Tibial nerve (tissue), 4 donors: ENCODE results near the gene RPS6KA2. TPM values are rescaled to one million over a fixed set of nuclear protein-coding genes. Genes with fewer than 3 reads are reported as not detected.
"Not testable (repeated sequence)": the region's sequence is repeated elsewhere in the genome, so short reads cannot be mapped to it uniquely, and the experiment has no call there.

Experiments
- DNase-seq, 2 donors: peaks; one replicate each; pipeline ENCODE4 v3.0.0-alpha.2; 2019; ENCODE audit warnings: low spot score in 2 of 2
- H3K27ac ChIP-seq, 4 donors: fragments of 200-600 bp; sonication (generic) in 3 of 4; one replicate each; pipeline ENCODE4 v1.5.1; 2017 to 2019; ENCODE audit warnings: mild to moderate bottlenecking in 1 of 4
- H3K27me3 ChIP-seq, 2 donors: fragments of 200-600 bp; sonication (generic) in 1 of 2; one replicate each; pipeline versions ENCODE4 v1.5.1 to v1.6.0; 2017 to 2019
- H3K36me3 ChIP-seq, 3 donors: fragments of 200-600 bp; sonication (generic); one replicate each; pipeline ENCODE4 v1.5.1; 2018 to 2019
- H3K4me1 ChIP-seq, 4 donors: fragments of 200-600 bp; sonication (generic) in 3 of 4; one replicate each; pipeline ENCODE4 v1.5.1; 2017 to 2019
- H3K4me3 ChIP-seq, 4 donors: fragments of 200-600 bp; sonication (generic) in 3 of 4; one replicate each; pipeline ENCODE4 v1.5.1; 2017 to 2019; ENCODE audit warnings: mild to moderate bottlenecking in 1 of 4, moderate library complexity in 1 of 4
- H3K9me3 ChIP-seq, 4 donors: fragments of 200-600 bp; sonication (generic) in 3 of 4; one replicate each; pipeline ENCODE4 v1.5.1; 2017 to 2019
- CTCF ChIP-seq, 5 experiments: fragments of 200-600 bp in 3 of 5; fragments of 450-650 bp in 2 of 5; sonication (generic) in 3 of 5; IDR thresholded peaks; one replicate each; pipeline ENCODE4 v1.5.1; 2016 to 2019; ENCODE audit warnings: antibody characterized with exemption in 5 of 5, mild to moderate bottlenecking in 3 of 5, moderate library complexity in 2 of 5
- EP300 ChIP-seq, 2 donors: sonication (generic); formaldehyde crosslinking; IDR thresholded peaks; one replicate each; pipeline ENCODE4 v1.6.1; 2017; ENCODE audit warnings: antibody characterized with exemption in 2 of 2, mild to moderate bottlenecking in 1 of 2
- POLR2A ChIP-seq, 2 donors: fragments of 450-650 bp; IDR thresholded peaks; one replicate each; pipeline ENCODE4 v1.6.1; 2017; ENCODE audit warnings: antibody characterized with exemption in 2 of 2, mild to moderate bottlenecking in 2 of 2, moderate library complexity in 2 of 2
- WGBS, 2 donors: methylation state at CpG; one replicate each; pipeline ENCODE4 v1.1.5; 2018; 5-methylcytosine and 5-hydroxymethylcytosine counted together
- total RNA-seq, 4 donors: library from RNA; depleted of rRNA; stranded (reverse); fragments of >200 nt; gene quantifications; one replicate each; pipeline ENCODE4 v1.1.0, GENCODE V29; 2016

The RPS6KA2 gene
- total RNA-seq, 4 donors from 2014 or later = 89.6 to 153 (median 103) TPM

- H3K27ac ChIP-seq = peak overlapping the region in 1 of 4 donors; percentile 1
- DNase-seq = no peak
- H3K9me3 ChIP-seq = no peaks in the 10 kb centered on the region
- H3K4me3 ChIP-seq = no peak overlapping the region
- H3K27me3 ChIP-seq = no peaks in the 10 kb centered on the region
- WGBS, 2 donors = 75 to 77% methylated on average over 6 of the region's 6 CpGs
- H3K36me3 ChIP-seq = peaks cover 0 to 57% (median 0%) of the 10 kb centered on the region in 3 donors
- H3K4me1 ChIP-seq = peaks cover 0 to 8% (median under 1%) of the 10 kb centered on the region in 4 donors
- TF ChIP-seq CTCF (IDR thresholded peaks at IDR 0.05) (no peak), EP300 (IDR thresholded peaks at IDR 0.05) (no peak), POLR2A (IDR thresholded peaks at IDR 0.05) (no peak)
Observed at GRCh38 chr6:166365806-166366205, 261.2 kb downstream of the RPS6KA2 start.

GRCh38 chr6:166365221-166365620, 261.8 kb downstream of the RPS6KA2 start:
- Histone ChIP-seq H3K4me1 (peaks cover 0 to 13% (median 3%) of the 10 kb centered on the region in 4 donors), H3K27ac (peak overlapping the region in 1 of 4 donors; percentile 1), H3K4me3 (no peak overlapping the region), H3K27me3 (no peaks in the 10 kb centered on the region), H3K9me3 (no peaks in the 10 kb centered on the region), H3K36me3 (peaks cover 0 to 54% (median 0%) of the 10 kb centered on the region in 3 donors)
- TF ChIP-seq CTCF (IDR thresholded peaks at IDR 0.05) (no peak), EP300 (IDR thresholded peaks at IDR 0.05) (no peak), POLR2A (IDR thresholded peaks at IDR 0.05) (no peak)
- DNase-seq = no peak
- 36 to 37% methylated on average over 2 of the region's 2 CpGs for WGBS, 2 donors

GRCh38 chr6:166364456-166364855, 262.6 kb downstream of the RPS6KA2 start:
- no peak for DNase-seq
- TF ChIP-seq CTCF (IDR thresholded peaks at IDR 0.05) = no peak
- no peak for TF ChIP-seq EP300 (IDR thresholded peaks at IDR 0.05)
- no peak for TF ChIP-seq POLR2A (IDR thresholded peaks at IDR 0.05)
- H3K9me3 ChIP-seq = no peaks in the 10 kb centered on the region
- H3K4me1 ChIP-seq = peaks cover 0 to 13% (median 4%) of the 10 kb centered on the region in 4 donors
- H3K4me3 ChIP-seq = no peak overlapping the region
- H3K27ac ChIP-seq = peak overlapping the region in 1 of 4 donors; percentile 41
- peaks cover 0 to 54% (median 0%) of the 10 kb centered on the region in 3 donors for H3K36me3 ChIP-seq
- whole genome bisulfite sequencing, 2 donors = 62 to 77% methylated on average over 7 of the region's 7 CpGs
- H3K27me3 ChIP-seq = no peaks in the 10 kb centered on the region

- not testable (repeated sequence) for DNase-seq, H3K27ac ChIP-seq
- WGBS, 2 donors = 92 to 97% methylated on average over 4 of the region's 4 CpGs
Observed at GRCh38 chr6:166362427-166362826, 264.6 kb downstream of the RPS6KA2 start.

GRCh38 chr6:166361077-166361429, 266.0 kb downstream of the RPS6KA2 start:
- Histone ChIP-seq H3K36me3 (peaks cover 0 to 32% (median 0%) of the 10 kb centered on the region in 3 donors), H3K4me1 (peaks cover 0 to 13% (median 4%) of the 10 kb centered on the region in 4 donors), H3K4me3 (no peak overlapping the region), H3K9me3 (no peaks in the 10 kb centered on the region), H3K27me3 (no peaks in the 10 kb centered on the region), H3K27ac (peak overlapping the region in 2 of 4 donors; percentile 22 to 69)
- WGBS, 2 donors = 31 to 35% methylated on average over 3 of the region's 3 CpGs
- TF ChIP-seq EP300 (IDR thresholded peaks at IDR 0.05) (peak in 1 of 2 donors; percentile 71), CTCF (IDR thresholded peaks at IDR 0.05) (no peak)
- DNase-seq = peak; percentile 55 to 57

More at GRCh38 chr6:166362427-166362826, 264.6 kb downstream of the RPS6KA2 start:
- H3K4me1 ChIP-seq = peaks cover 0 to 13% (median 4%) of the 10 kb centered on the region in 4 donors
- H3K36me3 ChIP-seq = peaks cover 0 to 40% (median 0%) of the 10 kb centered on the region in 3 donors
- H3K9me3 ChIP-seq, H3K27me3 ChIP-seq, H3K4me3 ChIP-seq: not testable (repeated sequence)
